ENCODE data around the gene STX16. TPM values are rescaled to one million over a fixed set of nuclear protein-coding genes. Genes with fewer than 3 reads are reported as not detected.

The STX16 gene
- total and polyA plus RNA-seq, 5 donors from 2014 or later = 22.8 to 190 (median 27.0) TPM

DNA sequence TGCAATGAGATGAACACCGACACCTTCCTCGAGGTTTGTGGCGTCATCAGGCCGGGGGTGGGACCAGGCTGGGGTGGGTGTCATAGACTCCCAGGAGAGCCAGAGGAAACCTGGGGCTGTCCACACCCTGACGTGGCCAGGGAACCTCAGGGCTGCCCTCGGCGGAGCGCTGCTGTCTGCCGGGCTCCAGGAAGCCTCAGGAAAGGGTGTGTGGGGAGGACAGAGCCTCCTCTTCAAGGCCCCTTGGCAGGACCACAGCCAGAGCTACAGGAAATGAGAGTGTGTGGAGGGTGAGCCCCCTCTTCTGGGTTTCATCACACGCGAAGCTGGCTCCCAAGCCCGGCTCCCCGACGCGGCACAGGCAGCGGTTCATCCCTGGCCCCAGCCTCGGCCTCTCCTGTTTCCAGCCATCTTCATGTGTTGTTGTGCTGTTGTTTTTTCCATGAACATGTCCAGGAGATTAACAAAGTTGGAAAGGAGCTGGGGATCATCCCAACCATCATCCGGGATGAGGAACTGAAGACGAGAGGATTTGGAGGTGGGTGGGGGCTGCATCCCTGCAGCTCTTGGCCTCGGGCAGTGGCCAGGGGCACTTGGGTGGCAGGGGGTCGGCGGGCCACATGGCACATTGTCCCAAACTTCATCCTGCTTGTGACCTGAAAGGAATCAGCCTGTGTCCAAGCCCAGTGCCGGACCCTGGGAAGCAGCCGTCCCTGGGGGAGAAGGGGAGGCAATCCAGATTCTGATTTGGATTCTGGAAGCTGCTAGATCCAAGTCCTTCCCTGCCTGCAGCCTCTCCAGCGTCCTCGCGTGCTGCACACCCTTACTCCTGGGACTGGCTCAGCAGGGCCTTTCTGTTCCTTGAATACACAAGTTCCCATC lies 47.9 kb downstream of the STX16 start:
- Mint-ChIP-seq H3K27ac (peak overlapping the region in 1 of 3 donors; percentile 56), H3K9me3 (no peaks in the 10 kb centered on the region), H3K36me3 (peaks cover 32% of the 10 kb centered on the region), H3K27me3 (no peaks in the 10 kb centered on the region), H3K4me3 (peak overlapping the region in 1 of 4 donors; percentile 10), H3K4me1 (peaks cover 0 to 4% (median 0%) of the 10 kb centered on the region in 4 donors)
- Histone ChIP-seq H3K27ac (ENCODE audit: insufficient read depth, low read length, poor library complexity, severe bottlenecking) (no peak overlapping the region), H3K27me3 (ENCODE audit: control insufficient read depth, insufficient read depth, low read length) (no peaks in the 10 kb centered on the region), H3K4me3 (ENCODE audit: low read depth, low read length) (no peak overlapping the region), H3K4me1 (ENCODE audit: control insufficient read depth, insufficient read depth, low read length, poor library complexity, severe bottlenecking) (no peaks in the 10 kb centered on the region), H3K36me3 (ENCODE audit: control insufficient read depth, insufficient read depth, low read length) (peaks cover 43% of the 10 kb centered on the region), H3K9me3 (ENCODE audit: control insufficient read depth in 2 of 2, low read length in 2 of 2) (no peaks in the 10 kb centered on the region)
- ATAC-seq (ENCODE audit: low read depth in 2 of 2) (no peak), DNase-seq (no peak)

- no peak overlapping the region for H3K27ac ChIP-seq (ENCODE audit: insufficient read depth, low read length, poor library complexity, severe bottlenecking)
- Mint-ChIP-seq H3K4me3 (no peak overlapping the region), H3K4me1 (peaks cover 0 to 4% (median 0%) of the 10 kb centered on the region in 4 donors), H3K27ac (peak overlapping the region in 1 of 3 donors; percentile 9), H3K9me3 (no peaks in the 10 kb centered on the region), H3K36me3 (peaks cover 37% of the 10 kb centered on the region), H3K27me3 (no peaks in the 10 kb centered on the region)
- no peaks in the 10 kb centered on the region for H3K27me3 ChIP-seq (ENCODE audit: control insufficient read depth, insufficient read depth, low read length)
- no peak overlapping the region for H3K4me3 ChIP-seq (ENCODE audit: low read depth, low read length)
- no peaks in the 10 kb centered on the region for H3K4me1 ChIP-seq (ENCODE audit: control insufficient read depth, insufficient read depth, low read length, poor library complexity, severe bottlenecking)
- DNase-seq = no peak
- no peak for ATAC-seq (ENCODE audit: low read depth in 2 of 2)
- no peaks in the 10 kb centered on the region for H3K9me3 ChIP-seq (ENCODE audit: control insufficient read depth in 2 of 2, low read length in 2 of 2)
- peaks cover 47% of the 10 kb centered on the region for H3K36me3 ChIP-seq (ENCODE audit: control insufficient read depth, insufficient read depth, low read length)
Measured at GRCh38 chr20:58699623-58700107, 48.6 kb downstream of the STX16 start.

DNA sequence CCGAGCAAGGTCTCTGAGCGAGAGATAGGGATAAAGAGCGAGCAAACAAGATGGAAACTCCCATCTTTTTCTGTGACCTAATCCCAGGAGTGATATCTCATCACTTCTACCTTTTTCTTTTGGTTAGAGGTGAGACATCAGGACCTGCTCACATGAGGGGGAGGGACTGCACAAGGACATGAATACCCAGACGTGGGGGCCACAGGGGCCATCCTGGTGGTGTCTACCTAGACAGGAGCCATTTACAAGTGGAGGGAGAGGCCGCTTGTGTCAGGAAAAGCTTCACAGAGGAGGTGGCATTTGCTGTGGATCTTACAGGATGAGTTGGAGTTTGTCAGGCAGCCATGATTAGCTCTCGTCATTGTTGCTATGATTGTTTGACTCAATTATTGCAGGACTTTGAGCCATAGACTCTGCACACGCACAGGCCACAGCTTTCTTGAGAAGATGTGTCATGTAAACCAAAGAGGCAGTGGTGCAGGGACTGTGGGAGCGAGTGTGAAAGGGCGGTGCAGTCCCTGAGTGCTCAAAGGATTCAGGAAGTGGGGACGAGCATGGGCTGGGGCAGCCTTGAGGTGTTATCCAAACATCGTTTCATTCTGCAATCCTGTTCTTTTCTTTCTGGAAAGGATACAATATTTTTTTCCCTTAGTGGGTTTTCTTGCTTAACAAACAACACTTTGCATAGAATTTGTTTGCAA lies 49.2 kb downstream of the STX16 start:
- H3K36me3 ChIP-seq (ENCODE audit: control insufficient read depth, insufficient read depth, low read length) = peaks cover 47% of the 10 kb centered on the region
- H3K9me3 ChIP-seq (ENCODE audit: control insufficient read depth in 2 of 2, low read length in 2 of 2) = no peaks in the 10 kb centered on the region
- no peaks in the 10 kb centered on the region for H3K4me1 ChIP-seq (ENCODE audit: control insufficient read depth, insufficient read depth, low read length, poor library complexity, severe bottlenecking)
- peak overlapping the region in 2 of 3 donors; percentile 60 to 83 for H3K27ac Mint-ChIP-seq
- H3K27me3 ChIP-seq (ENCODE audit: control insufficient read depth, insufficient read depth, low read length) = no peaks in the 10 kb centered on the region
- no peaks in the 10 kb centered on the region for H3K9me3 Mint-ChIP-seq
- peaks cover 0 to 6% (median 0%) of the 10 kb centered on the region in 4 donors for H3K4me1 Mint-ChIP-seq
- peaks cover 41% of the 10 kb centered on the region for H3K36me3 Mint-ChIP-seq
- no peak for DNase-seq
- no peak overlapping the region for H3K4me3 ChIP-seq (ENCODE audit: low read depth, low read length)
- no peak overlapping the region for H3K4me3 Mint-ChIP-seq
- no peak for ATAC-seq (ENCODE audit: low read depth in 2 of 2)
- no peaks in the 10 kb centered on the region for H3K27me3 Mint-ChIP-seq
- H3K27ac ChIP-seq (ENCODE audit: insufficient read depth, low read length, poor library complexity, severe bottlenecking) = no peak overlapping the region

- H3K27me3 ChIP-seq (ENCODE audit: control insufficient read depth, insufficient read depth, low read length) = no peaks in the 10 kb centered on the region
- no peaks in the 10 kb centered on the region for H3K9me3 ChIP-seq (ENCODE audit: control insufficient read depth in 2 of 2, low read length in 2 of 2)
- H3K36me3 ChIP-seq (ENCODE audit: control insufficient read depth, insufficient read depth, low read length) = peaks cover 50% of the 10 kb centered on the region
- no peak overlapping the region for H3K27ac Mint-ChIP-seq
- peaks cover 0 to 6% (median 0%) of the 10 kb centered on the region in 4 donors for H3K4me1 Mint-ChIP-seq
- H3K4me3 ChIP-seq (ENCODE audit: low read depth, low read length) = no peak overlapping the region
- H3K4me1 ChIP-seq (ENCODE audit: control insufficient read depth, insufficient read depth, low read length, poor library complexity, severe bottlenecking) = no peaks in the 10 kb centered on the region
- ATAC-seq (ENCODE audit: low read depth in 2 of 2) = no peak
- peaks cover 45% of the 10 kb centered on the region for H3K36me3 Mint-ChIP-seq
- DNase-seq = no peak
- no peak overlapping the region for H3K27ac ChIP-seq (ENCODE audit: insufficient read depth, low read length, poor library complexity, severe bottlenecking)
- H3K9me3 Mint-ChIP-seq = no peaks in the 10 kb centered on the region
- H3K27me3 Mint-ChIP-seq = no peaks in the 10 kb centered on the region
- no peak overlapping the region for H3K4me3 Mint-ChIP-seq
Measured at GRCh38 chr20:58700823-58701222, 49.7 kb downstream of the STX16 start.

DNA sequence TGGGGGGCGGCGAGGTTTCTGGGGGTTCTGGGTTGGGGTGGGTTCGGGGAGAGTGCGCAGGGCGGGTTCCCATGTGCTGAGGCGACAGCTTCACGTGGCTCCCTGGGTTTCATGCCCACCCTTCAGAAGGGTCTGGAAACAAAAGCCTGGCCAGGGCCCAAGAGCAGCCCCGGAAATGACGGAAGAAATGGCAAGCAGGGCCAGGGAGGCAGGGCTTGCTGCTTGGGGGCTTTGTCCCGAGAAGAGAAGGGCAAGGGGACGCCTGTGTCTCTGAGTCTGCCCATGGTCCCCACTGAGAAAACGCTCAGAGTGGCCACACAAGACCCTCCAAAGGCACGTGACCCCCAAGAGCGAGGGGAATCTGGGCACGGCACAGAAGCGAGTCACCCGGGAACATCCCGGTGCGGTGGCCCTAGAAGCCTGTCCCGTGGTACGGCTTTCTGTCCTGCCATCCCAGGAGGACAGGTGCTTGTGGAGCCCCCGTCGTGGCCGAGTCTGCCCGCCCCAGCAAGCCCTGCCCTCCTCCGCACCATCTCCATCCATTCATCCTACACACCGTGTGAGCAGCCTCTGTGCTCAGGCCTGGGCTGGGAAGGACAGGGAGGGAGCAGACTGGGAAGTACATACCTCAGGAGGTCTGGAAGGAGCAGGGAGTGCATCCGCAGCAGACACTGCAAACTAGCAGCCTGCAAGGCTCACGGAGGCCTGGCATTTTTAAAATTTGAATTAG lies 50.5 kb downstream of the STX16 start:
- H3K27me3 ChIP-seq (ENCODE audit: control insufficient read depth, insufficient read depth, low read length) = no peaks in the 10 kb centered on the region
- no peak overlapping the region for H3K27ac ChIP-seq (ENCODE audit: insufficient read depth, low read length, poor library complexity, severe bottlenecking)
- no peak overlapping the region for H3K4me3 ChIP-seq (ENCODE audit: low read depth, low read length)
- H3K36me3 ChIP-seq (ENCODE audit: control insufficient read depth, insufficient read depth, low read length) = peaks cover 50% of the 10 kb centered on the region
- ATAC-seq (ENCODE audit: low read depth in 2 of 2) (no peak), DNase-seq (no peak)
- no peaks in the 10 kb centered on the region for H3K4me1 ChIP-seq (ENCODE audit: control insufficient read depth, insufficient read depth, low read length, poor library complexity, severe bottlenecking)
- Mint-ChIP-seq H3K36me3 (peaks cover 45% of the 10 kb centered on the region), H3K27me3 (no peaks in the 10 kb centered on the region), H3K4me3 (no peak overlapping the region), H3K4me1 (peaks cover 0 to 6% (median 0%) of the 10 kb centered on the region in 4 donors), H3K9me3 (no peaks in the 10 kb centered on the region), H3K27ac (no peak overlapping the region)
- H3K9me3 ChIP-seq (ENCODE audit: control insufficient read depth in 2 of 2, low read length in 2 of 2) = no peaks in the 10 kb centered on the region

- H3K4me3 ChIP-seq (ENCODE audit: low read depth, low read length) = no peak overlapping the region
- no peaks in the 10 kb centered on the region for H3K4me1 ChIP-seq (ENCODE audit: control insufficient read depth, insufficient read depth, low read length, poor library complexity, severe bottlenecking)
- Mint-ChIP-seq H3K9me3 (no peaks in the 10 kb centered on the region), H3K27me3 (no peaks in the 10 kb centered on the region), H3K4me1 (peaks cover 0 to 6% (median 0%) of the 10 kb centered on the region in 4 donors), H3K4me3 (no peak overlapping the region), H3K27ac (no peak overlapping the region), H3K36me3 (peaks cover 45% of the 10 kb centered on the region)
- DNase-seq (no peak), ATAC-seq (ENCODE audit: low read depth in 2 of 2) (no peak)
- no peaks in the 10 kb centered on the region for H3K9me3 ChIP-seq (ENCODE audit: control insufficient read depth in 2 of 2, low read length in 2 of 2)
- no peak overlapping the region for H3K27ac ChIP-seq (ENCODE audit: insufficient read depth, low read length, poor library complexity, severe bottlenecking)
- H3K36me3 ChIP-seq (ENCODE audit: control insufficient read depth, insufficient read depth, low read length) = peaks cover 46% of the 10 kb centered on the region
- no peaks in the 10 kb centered on the region for H3K27me3 ChIP-seq (ENCODE audit: control insufficient read depth, insufficient read depth, low read length)
Measured at GRCh38 chr20:58702161-58702510, 51.1 kb downstream of the STX16 start.

DNA sequence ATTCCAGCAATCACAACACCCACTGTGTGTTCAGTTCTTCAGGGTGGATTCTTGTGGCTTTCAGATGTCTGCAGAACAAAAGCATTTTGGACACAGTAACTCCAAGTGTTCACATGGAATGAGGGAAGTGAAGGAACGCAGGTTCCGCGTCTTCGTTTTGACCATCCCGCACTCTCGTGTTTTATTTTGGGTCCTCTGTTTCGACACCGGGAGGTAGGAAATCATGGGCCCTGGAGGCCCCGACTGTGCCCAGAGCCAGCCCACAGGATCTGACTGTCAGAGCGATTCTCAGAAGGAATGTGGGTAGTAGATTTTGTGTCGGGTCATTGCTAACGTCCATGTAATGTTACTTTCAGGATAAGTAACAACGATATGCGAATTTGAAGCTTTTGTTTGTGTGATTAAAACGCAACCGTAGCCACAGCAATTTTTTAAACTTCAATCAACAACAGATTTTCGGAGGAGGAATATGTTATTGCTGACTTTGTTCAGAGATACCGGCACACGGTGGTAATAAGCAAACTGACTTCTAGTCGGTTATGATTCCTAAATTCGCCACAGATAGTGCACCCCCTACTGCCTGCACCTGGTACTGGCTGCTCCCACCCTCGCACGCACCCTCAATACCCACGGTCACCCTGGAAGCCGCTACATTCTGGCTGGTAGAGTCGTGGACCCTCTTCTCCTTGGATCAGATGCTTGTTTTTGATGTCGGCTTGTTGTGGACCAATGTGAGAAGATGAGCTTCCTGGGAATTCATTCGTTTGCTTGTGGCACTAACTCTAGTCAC lies 52.0 kb downstream of the STX16 start:
- Mint-ChIP-seq H3K27ac (no peak overlapping the region), H3K4me1 (peaks cover 0 to 6% (median 0%) of the 10 kb centered on the region in 4 donors)
- no peaks in the 10 kb centered on the region for H3K27me3 ChIP-seq (ENCODE audit: control insufficient read depth, insufficient read depth, low read length)

More for the DNA sequence above, 52.0 kb downstream of the STX16 start:
- Histone ChIP-seq H3K4me1 (ENCODE audit: control insufficient read depth, insufficient read depth, low read length, poor library complexity, severe bottlenecking) (no peaks in the 10 kb centered on the region), H3K9me3 (ENCODE audit: control insufficient read depth in 2 of 2, low read length in 2 of 2) (no peaks in the 10 kb centered on the region), H3K36me3 (ENCODE audit: control insufficient read depth, insufficient read depth, low read length) (peaks cover 42% of the 10 kb centered on the region), H3K4me3 (ENCODE audit: low read depth, low read length) (no peak overlapping the region), H3K27ac (ENCODE audit: insufficient read depth, low read length, poor library complexity, severe bottlenecking) (no peak overlapping the region)
- no peak overlapping the region for H3K4me3 Mint-ChIP-seq
- DNase-seq (peak in 1 of 3 donors; percentile 26), ATAC-seq (ENCODE audit: low read depth in 2 of 2) (no peak)
- no peaks in the 10 kb centered on the region for H3K27me3 Mint-ChIP-seq
- H3K36me3 Mint-ChIP-seq = peaks cover 37% of the 10 kb centered on the region
- H3K9me3 Mint-ChIP-seq = no peaks in the 10 kb centered on the region

Data from CD4-positive, CD25-positive, alpha-beta regulatory T cell (primary cell).